Astrocyte (in vitro differentiated cells and primary cell): ENCODE data around the gene NUDT19. TPM values are rescaled to one million over a fixed set of nuclear protein-coding genes. Genes with fewer than 3 reads are reported as not detected.
A peak's percentile ranks its signal among the peaks of the same experiment; 100 is the strongest.

Experiments
- DNase-seq: peaks from one replicate; pipeline ENCODE4 v3.0.0-alpha.2; 2010; ENCODE audit warnings: low read depth
- FAIRE-seq: peaks from 2 replicates; lab custom pipeline; 2011; peaks lifted over from hg19 to GRCh38; lab: Jason Lieb, UNC
- H2AFZ ChIP-seq: 2 replicates; pipeline ENCODE4 v1.6.0; 2012; ENCODE audit warnings: low read depth, low read length, inconsistent platforms
- H3K27ac ChIP-seq: 2 replicates; pipeline ENCODE4 v1.5.1; 2011; ENCODE audit warnings: low read depth, low read length, inconsistent platforms
- H3K27me3 ChIP-seq: 2 replicates; pipeline ENCODE4 v1.6.0; 2011; ENCODE audit warnings: low read length, inconsistent platforms; ENCODE audit not compliant: insufficient read depth
- H3K36me3 ChIP-seq: 2 replicates; pipeline ENCODE4 v1.5.1; 2011; ENCODE audit warnings: low read length, inconsistent platforms; ENCODE audit not compliant: insufficient read depth
- H3K4me1 ChIP-seq: 2 replicates; pipeline ENCODE4 v1.5.1; 2011; ENCODE audit warnings: low read length, inconsistent platforms; ENCODE audit not compliant: insufficient read depth
- H3K4me2 ChIP-seq: 2 replicates; pipeline ENCODE4 v1.6.0; 2012; ENCODE audit warnings: low read length, inconsistent platforms
- H3K4me3 ChIP-seq: 2 replicates; pipeline ENCODE4 v1.5.1; 2011; ENCODE audit warnings: low read depth, mild to moderate bottlenecking, low read length, inconsistent platforms; ENCODE audit not compliant: insufficient read depth
- H3K79me2 ChIP-seq: 2 replicates; pipeline ENCODE4 v1.6.0; 2012; ENCODE audit warnings: mild to moderate bottlenecking, low read length, inconsistent platforms; ENCODE audit not compliant: insufficient read depth
- H3K9ac ChIP-seq: 2 replicates; pipeline ENCODE4 v1.6.0; 2012; ENCODE audit warnings: mild to moderate bottlenecking, low read length, inconsistent platforms
- H3K9me3 ChIP-seq: 2 replicates; pipeline ENCODE4 v1.5.1; 2012; ENCODE audit warnings: low read depth, mild to moderate bottlenecking, low read length, inconsistent platforms; ENCODE audit not compliant: insufficient read depth
- H4K20me1 ChIP-seq: 2 replicates; pipeline ENCODE4 v1.6.0; 2012; ENCODE audit warnings: low read length, inconsistent platforms; ENCODE audit not compliant: insufficient read depth
- H3K27ac Mint-ChIP-seq: one replicate; pipeline ENCODE4 v1.8.0; 2021; ENCODE audit warnings: mild to moderate bottlenecking, mixed read lengths; ENCODE audit not compliant: unreplicated experiment
- H3K27me3 Mint-ChIP-seq: one replicate; pipeline ENCODE4 v1.8.0; 2021; ENCODE audit warnings: low read depth, mixed read lengths; ENCODE audit not compliant: unreplicated experiment
- H3K36me3 Mint-ChIP-seq: one replicate; pipeline ENCODE4 v1.8.0; 2021; ENCODE audit warnings: low read depth, mixed read lengths; ENCODE audit not compliant: unreplicated experiment
- H3K4me1 Mint-ChIP-seq: one replicate; pipeline ENCODE4 v1.8.0; 2021; ENCODE audit warnings: low read depth, mixed read lengths; ENCODE audit not compliant: unreplicated experiment
- H3K4me3 Mint-ChIP-seq: one replicate; pipeline ENCODE4 v1.8.0; 2021; ENCODE audit warnings: mild to moderate bottlenecking, moderate library complexity, mixed read lengths; ENCODE audit not compliant: unreplicated experiment
- H3K9me3 Mint-ChIP-seq: one replicate; pipeline ENCODE4 v1.8.0; 2021; ENCODE audit warnings: mild to moderate bottlenecking, mixed read lengths; ENCODE audit not compliant: unreplicated experiment
- CTCF ChIP-seq: IDR thresholded peaks from 2 replicates; pipeline ENCODE4 v1.5.1; 2011; ENCODE audit warnings: low read depth, mild to moderate bottlenecking, inconsistent platforms, low read length, moderate library complexity; ENCODE audit not compliant: insufficient read depth
- EZH2 ChIP-seq: IDR thresholded peaks from 2 replicates; pipeline ENCODE4 v1.6.1; 2012; ENCODE audit warnings: mild to moderate bottlenecking, low read length, inconsistent platforms; ENCODE audit not compliant: insufficient read depth
- total RNA-seq: library from RNA; stranded (reverse); gene quantifications from 2 replicates; pipeline ENCODE4 v1.2.1, GENCODE V29; 2021

NUDT19 gene
- total RNA-seq, 1 donor from 2014 or later = 4.0 TPM

- H3K9ac ChIP-seq = no peak overlapping the region
- peaks cover 3% of the 10 kb centered on the region for H3K36me3 Mint-ChIP-seq
- no peaks in the 10 kb centered on the region for H3K4me1 Mint-ChIP-seq
- peaks cover 46% of the 10 kb centered on the region for H3K79me2 ChIP-seq
- no peak overlapping the region for H3K27ac ChIP-seq
- H3K27ac Mint-ChIP-seq = no peak overlapping the region
- H3K4me1 ChIP-seq = no peaks in the 10 kb centered on the region
- no peaks in the 10 kb centered on the region for H3K27me3 ChIP-seq
- TF ChIP-seq EZH2 = no peak
- no peak for TF ChIP-seq CTCF
- H3K4me3 ChIP-seq = no peak overlapping the region
- no peaks in the 10 kb centered on the region for H3K27me3 Mint-ChIP-seq
- H3K4me2 ChIP-seq = no peak overlapping the region
- H2AFZ ChIP-seq = no peak overlapping the region
- H4K20me1 ChIP-seq = peaks cover 42% of the 10 kb centered on the region
- no peaks in the 10 kb centered on the region for H3K36me3 ChIP-seq
- H3K9me3 Mint-ChIP-seq = no peaks in the 10 kb centered on the region
- H3K4me3 Mint-ChIP-seq = no peak overlapping the region
- H3K9me3 ChIP-seq = no peaks in the 10 kb centered on the region
- DNase-seq = no peak
- no peak for FAIRE-seq
Observed at GRCh38 chr19:32658527-32658926, 33.1 kb upstream of the NUDT19 start.

- no peak for DNase-seq
- Mint-ChIP-seq H3K27ac (no peak overlapping the region), H3K9me3 (no peaks in the 10 kb centered on the region), H3K4me1 (no peaks in the 10 kb centered on the region), H3K36me3 (peaks cover 3% of the 10 kb centered on the region), H3K4me3 (no peak overlapping the region), H3K27me3 (no peaks in the 10 kb centered on the region)
- FAIRE-seq = no peak
- H2AFZ ChIP-seq = no peak overlapping the region
- peaks cover 59% of the 10 kb centered on the region for H3K79me2 ChIP-seq
- H3K4me3 ChIP-seq = no peak overlapping the region
- no peaks in the 10 kb centered on the region for H3K36me3 ChIP-seq
- no peak overlapping the region for H3K27ac ChIP-seq
- H4K20me1 ChIP-seq = peaks cover 42% of the 10 kb centered on the region
- H3K4me1 ChIP-seq = no peaks in the 10 kb centered on the region
- no peak overlapping the region for H3K4me2 ChIP-seq
- no peaks in the 10 kb centered on the region for H3K27me3 ChIP-seq
- H3K9ac ChIP-seq = no peak overlapping the region
- TF ChIP-seq EZH2 (no peak), CTCF (no peak)
- H3K9me3 ChIP-seq = no peaks in the 10 kb centered on the region
Observed at GRCh38 chr19:32661318-32661717, 30.3 kb upstream of the NUDT19 start.

- Mint-ChIP-seq H3K27ac (no peak overlapping the region), H3K27me3 (no peaks in the 10 kb centered on the region), H3K4me1 (no peaks in the 10 kb centered on the region), H3K36me3 (peaks cover 3% of the 10 kb centered on the region), H3K9me3 (no peaks in the 10 kb centered on the region), H3K4me3 (no peak overlapping the region)
- DNase-seq = peak; percentile 30
- Histone ChIP-seq H3K27me3 (no peaks in the 10 kb centered on the region), H3K9ac (no peak overlapping the region), H3K4me1 (no peaks in the 10 kb centered on the region), H3K9me3 (no peaks in the 10 kb centered on the region), H3K4me3 (no peak overlapping the region), H3K4me2 (no peak overlapping the region), H3K36me3 (peaks cover 3% of the 10 kb centered on the region), H2AFZ (no peak overlapping the region), H4K20me1 (peaks cover 46% of the 10 kb centered on the region), H3K79me2 (peaks cover 66% of the 10 kb centered on the region), H3K27ac (no peak overlapping the region)
- no peak for TF ChIP-seq EZH2
- no peak for TF ChIP-seq CTCF
- no peak for FAIRE-seq
Observed at GRCh38 chr19:32662186-32662585, 29.4 kb upstream of the NUDT19 start.
